RWPE1 (cell line): Measurements from ENCODE around the gene DSTN.
A peak's percentile ranks its signal among the peaks of the same experiment; 100 is the strongest.

ENCODE experiments used
- CTCF ChIA-PET: fragments of 350-600 bp; sonication (Branson Sonifier 250); formaldehyde crosslinking; extraction: SDS; loops from one replicate; lab custom pipeline; 2021; lab: Yijun Ruan, JAX
- POLR2A ChIA-PET: fragments of 400-600 bp; formaldehyde crosslinking; extraction: SDS; loops from one replicate; lab custom pipeline; 2020; ENCODE audit warnings: antibody characterized with exemption; ENCODE audit not compliant: low non-redundant PET; lab: Yijun Ruan, JAX
- DNase-seq: peaks from one replicate; pipeline ENCODE4 v3.0.0; 2012; ENCODE audit warnings: low spot score
- H3K27ac ChIP-seq: fragments of 450-650 bp; 2 replicates; pipeline ENCODE4 v1.5.1; 2017
- TF ChIP-seq, protein P1 (sequence below): fragments of 450-650 bp; conservative IDR thresholded peaks from 2 replicates; pipeline ENCODE4 v1.5.1; 2017; ENCODE audit warnings: low read depth, mild to moderate bottlenecking

DSTN gene

DNA sequence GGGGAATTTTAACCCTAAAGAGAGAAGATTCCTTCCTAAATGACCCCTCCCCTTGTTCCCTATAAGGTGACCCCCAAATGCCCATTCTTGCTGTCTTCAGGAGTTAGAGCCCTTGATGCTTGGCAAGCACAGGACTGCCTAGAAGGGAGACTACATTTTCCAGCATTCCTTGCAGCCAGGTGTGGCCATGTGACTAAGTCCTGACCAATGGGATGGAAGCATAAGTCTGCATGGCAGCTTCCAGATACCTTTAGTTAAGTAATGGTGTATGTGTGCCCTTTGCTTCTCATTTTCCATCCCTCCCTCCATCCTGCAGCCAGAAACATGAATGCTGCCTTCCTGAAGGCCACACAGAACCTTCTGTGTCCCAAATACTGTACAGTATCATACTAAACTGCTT is 44.2 kb upstream of the DSTN start:
- TF ChIP-seq, protein P1, sequence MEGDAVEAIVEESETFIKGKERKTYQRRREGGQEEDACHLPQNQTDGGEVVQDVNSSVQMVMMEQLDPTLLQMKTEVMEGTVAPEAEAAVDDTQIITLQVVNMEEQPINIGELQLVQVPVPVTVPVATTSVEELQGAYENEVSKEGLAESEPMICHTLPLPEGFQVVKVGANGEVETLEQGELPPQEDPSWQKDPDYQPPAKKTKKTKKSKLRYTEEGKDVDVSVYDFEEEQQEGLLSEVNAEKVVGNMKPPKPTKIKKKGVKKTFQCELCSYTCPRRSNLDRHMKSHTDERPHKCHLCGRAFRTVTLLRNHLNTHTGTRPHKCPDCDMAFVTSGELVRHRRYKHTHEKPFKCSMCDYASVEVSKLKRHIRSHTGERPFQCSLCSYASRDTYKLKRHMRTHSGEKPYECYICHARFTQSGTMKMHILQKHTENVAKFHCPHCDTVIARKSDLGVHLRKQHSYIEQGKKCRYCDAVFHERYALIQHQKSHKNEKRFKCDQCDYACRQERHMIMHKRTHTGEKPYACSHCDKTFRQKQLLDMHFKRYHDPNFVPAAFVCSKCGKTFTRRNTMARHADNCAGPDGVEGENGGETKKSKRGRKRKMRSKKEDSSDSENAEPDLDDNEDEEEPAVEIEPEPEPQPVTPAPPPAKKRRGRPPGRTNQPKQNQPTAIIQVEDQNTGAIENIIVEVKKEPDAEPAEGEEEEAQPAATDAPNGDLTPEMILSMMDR = no peak
- ChIA-PET CTCF (no interaction called here), POLR2A (no interaction called here)
- DNase-seq = peak; percentile 65
- no peak overlapping the region for H3K27ac ChIP-seq

DNA sequence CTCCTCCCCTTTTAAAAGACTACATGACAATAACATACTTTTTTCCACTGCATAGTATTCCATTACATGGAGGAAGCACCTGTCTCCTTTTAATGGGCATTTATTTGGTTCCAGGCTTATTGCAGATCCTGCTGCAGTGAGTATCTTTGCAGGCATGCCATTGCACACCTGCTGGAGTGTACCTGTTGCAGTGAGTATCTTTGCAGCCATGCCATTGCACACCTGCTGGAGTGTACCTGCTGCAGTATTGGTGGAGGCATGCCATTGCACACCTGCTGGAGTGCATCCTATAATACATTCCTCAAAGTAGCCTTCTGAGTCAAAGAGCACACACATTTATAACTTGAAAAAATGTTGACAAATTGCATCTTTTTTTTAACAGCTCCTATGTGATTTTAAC is 40.3 kb upstream of the DSTN start:
- ChIA-PET CTCF (interaction anchor here (0.7 kb wide), 1 partner anchor 81 kb away, joined by 3 read pairs; no protein-coding TSS in a partner anchor), POLR2A (no interaction called here)
- no peak overlapping the region for H3K27ac ChIP-seq
- DNase-seq = no peak
- TF ChIP-seq, protein P1 = no peak

DNA sequence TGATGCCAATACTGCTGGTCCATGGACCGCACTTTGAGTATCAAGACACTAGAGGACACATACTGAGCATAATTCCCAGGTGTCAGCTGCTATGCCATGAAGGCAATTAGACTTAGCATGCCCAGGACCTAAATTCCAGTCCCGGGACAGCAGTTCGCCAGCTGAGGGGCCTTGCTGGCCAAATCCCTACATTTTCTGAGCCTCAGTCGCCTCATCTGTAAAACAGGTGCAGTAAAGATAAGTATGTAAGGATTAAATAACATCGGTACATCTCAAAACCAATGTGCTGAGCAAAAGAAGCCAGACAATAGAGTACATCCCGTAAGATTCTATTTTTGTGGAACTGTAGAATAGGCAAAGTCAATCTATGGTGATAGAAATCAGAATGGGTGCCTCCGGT is 39.7 kb upstream of the DSTN start:
- TF ChIP-seq, protein P1 = no peak
- CTCF ChIA-PET = interaction anchor here (0.7 to 1.1 kb wide), 2 partner anchors 25 to 81 kb away, joined by 3 to 6 read pairs; no protein-coding TSS in a partner anchor
- no peak overlapping the region for H3K27ac ChIP-seq
- POLR2A ChIA-PET = no interaction called here
- DNase-seq = no peak

DNA sequence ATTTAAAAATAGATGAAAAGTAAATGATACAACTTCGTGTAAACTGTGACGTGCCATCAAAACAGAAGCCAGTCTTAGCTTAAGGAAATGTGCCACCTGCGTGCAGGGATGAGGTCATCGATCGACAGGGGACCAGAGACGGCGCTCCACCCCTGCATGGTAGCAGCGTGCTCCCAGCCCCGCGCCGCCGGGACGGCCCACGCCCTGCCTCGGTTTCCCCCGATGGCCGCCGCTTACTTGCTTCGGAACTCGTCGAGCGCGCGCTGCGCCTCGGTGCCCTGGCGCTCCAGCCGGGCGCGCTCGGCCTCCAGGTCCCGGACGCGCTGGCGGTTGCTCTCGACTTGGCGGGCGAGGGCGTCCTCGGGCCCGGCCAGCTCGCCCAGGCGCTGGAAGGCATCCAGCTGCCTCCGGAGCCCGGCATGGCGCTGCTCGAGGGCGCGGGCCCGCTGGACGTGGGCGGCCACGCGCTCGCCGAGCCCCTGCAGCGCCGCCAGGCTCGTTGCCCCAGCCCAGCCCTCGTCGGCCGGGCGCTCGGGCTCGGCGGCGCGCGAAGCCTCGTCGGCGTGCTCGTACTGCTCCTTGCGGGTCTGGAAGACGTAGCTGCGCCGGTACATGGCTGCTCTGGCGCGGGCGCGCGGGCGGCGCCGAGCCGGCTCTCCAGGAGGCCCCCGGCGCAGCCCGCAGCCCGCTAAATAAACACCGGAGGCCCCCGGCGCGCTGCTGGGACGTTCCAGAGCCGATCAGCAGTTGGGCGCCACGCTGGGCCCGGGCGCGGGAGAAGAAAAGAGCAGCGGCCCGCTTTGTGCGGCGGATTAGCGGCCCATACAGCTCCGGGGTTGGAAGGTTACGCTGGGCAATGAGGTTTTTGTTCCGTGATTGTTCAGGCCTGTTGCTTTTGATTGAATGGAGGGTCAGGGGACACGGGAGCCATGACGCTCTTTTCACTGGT is 38.9 kb upstream of the DSTN start, which contains the start of gene BFSP1:
Gene BFSP1, minus strand, starts transcription at position 664 of the 949 bp plus-strand sequence. Its CDS starts 50 bp downstream, at position 614.
- CTCF ChIA-PET = interaction anchor here (0.6 to 1.1 kb wide), 9 partner anchors 25 to 1097 kb away, joined by 3 to 6 read pairs (median 3); no protein-coding TSS in a partner anchor
- POLR2A ChIA-PET = no interaction called here
- TF ChIP-seq, protein P1 = no peak
- peak; percentile 50 for DNase-seq
- H3K27ac ChIP-seq = peak within 1 kb of the TSS; percentile 72

DNA sequence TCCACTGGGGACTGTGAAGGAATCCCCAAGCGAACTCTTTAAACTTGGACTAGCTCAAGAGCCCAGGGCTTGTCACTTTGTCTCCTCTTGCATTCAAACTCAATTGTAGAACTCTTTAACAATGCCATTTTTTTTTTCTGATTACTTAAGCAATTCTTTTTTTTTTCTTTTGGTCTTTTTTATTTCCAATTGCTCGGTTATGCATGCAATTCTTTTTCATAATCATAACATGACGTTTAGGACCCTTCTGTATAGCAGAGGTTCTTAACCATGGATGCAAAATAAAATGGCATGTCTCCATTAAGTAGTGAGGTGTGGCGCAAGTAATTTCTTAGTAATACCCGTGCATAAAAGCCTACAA is 38.2 kb upstream of the DSTN start:
- H3K27ac ChIP-seq = peak overlapping the region; percentile 72
- CTCF ChIA-PET = interaction anchor here (0.6 to 1.0 kb wide), 5 partner anchors 25 to 706 kb away, joined by 3 to 6 read pairs (median 4); no protein-coding TSS in a partner anchor
- POLR2A ChIA-PET = no interaction called here
- TF ChIP-seq, protein P1 = no peak
- no peak for DNase-seq

DNA sequence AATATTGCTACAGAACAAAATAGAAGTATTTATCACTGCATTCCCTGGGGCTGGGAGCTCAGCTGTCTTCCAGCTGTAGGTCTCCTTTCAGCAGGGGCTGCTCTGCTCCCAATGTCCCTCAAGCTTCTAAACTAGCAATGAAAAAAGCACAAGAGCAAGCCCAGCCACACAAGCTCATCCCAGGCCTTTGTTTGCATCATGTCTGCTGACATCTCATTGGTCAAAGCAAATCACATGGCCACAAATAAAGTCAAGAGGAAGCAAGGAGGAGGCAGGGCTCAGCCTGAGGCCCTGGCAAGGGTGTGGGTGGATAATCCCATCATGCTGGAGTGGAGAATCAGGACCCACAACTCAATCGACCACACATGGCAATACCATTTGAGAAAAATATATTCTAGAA is 36.5 kb upstream of the DSTN start:
- H3K27ac ChIP-seq = no peak overlapping the region
- TF ChIP-seq, protein P1 = no peak
- CTCF ChIA-PET = interaction anchor here (0.6 kb wide), 1 partner anchor 87 kb away, joined by 4 read pairs; no protein-coding TSS in a partner anchor
- POLR2A ChIA-PET = interaction anchor here (0.6 kb wide), 2 partner anchors 28 to 31 kb away, joined by 4 to 8 read pairs; no protein-coding TSS in a partner anchor
- DNase-seq = peak; percentile 79
